H1 (cell line): Measurements from ENCODE around the gene CHMP4B. TPM values are rescaled to one million over a fixed set of nuclear protein-coding genes. Genes with fewer than 3 reads are reported as not detected.

Experiments used
- ATF3 ChIP-seq: IDR thresholded peaks from 2 replicates; pipeline ENCODE4 v1.6.1; 2011; ENCODE audit warnings: low read depth, mild to moderate bottlenecking, low read length; ENCODE audit not compliant: insufficient read depth
- CHD2 ChIP-seq: IDR thresholded peaks from 2 replicates; pipeline ENCODE4 v1.6.1; 2012; ENCODE audit warnings: low read length, improper control_type of control experiment
- CHD7 ChIP-seq: fragments of 300-600 bp; sonication (generic); IDR thresholded peaks from 2 replicates; pipeline ENCODE4 v1.7.1; 2012; ENCODE audit warnings: low read length, moderate library complexity, mild to moderate bottlenecking, inconsistent platforms; ENCODE audit not compliant: insufficient replicate concordance
- KDM1A ChIP-seq: fragments of 200-600, 300-600 bp; sonication (generic); IDR thresholded peaks from 2 replicates; pipeline ENCODE4 v1.7.1; 2016; ENCODE audit warnings: mild to moderate bottlenecking, low read length, borderline replicate concordance
- NRF1 ChIP-seq: IDR thresholded peaks from 2 replicates; pipeline ENCODE4 v1.6.1; 2011; ENCODE audit warnings: mild to moderate bottlenecking, low read depth, low read length, improper control_type of control experiment
- POU5F1 ChIP-seq: IDR thresholded peaks from 2 replicates; pipeline ENCODE4 v1.6.1; 2011; ENCODE audit warnings: low read depth, mild to moderate bottlenecking, low read length, moderate library complexity
- RNF2 ChIP-seq: fragments of 200-900, 300-1000 bp; sonication (generic); IDR thresholded peaks from 2 replicates; pipeline ENCODE4 v1.7.1; 2016; ENCODE audit warnings: borderline replicate concordance, low read depth, mild to moderate bottlenecking, antibody characterized with exemption, low read length; ENCODE audit not compliant: poor library complexity, severe bottlenecking; ENCODE audit errors: missing control alignments
- SIN3A ChIP-seq, 2 experiments: IDR thresholded peaks in 1 of 2; conservative IDR thresholded peaks in 1 of 2; 2 replicates each; pipeline ENCODE4 v1.6.1; 2011 to 2012; ENCODE audit warnings: low read length in 2 of 2, improper control_type of control experiment in 1 of 2, low read depth in 1 of 2, mild to moderate bottlenecking in 1 of 2
- TAF1 ChIP-seq: IDR thresholded peaks from 2 replicates; pipeline ENCODE4 v1.6.1; 2011; ENCODE audit warnings: mild to moderate bottlenecking, low read depth, low read length
- polyA plus RNA-seq, 7 experiments: library from polyadenylated mRNA; depleted of rRNA in 3 of 7; stranded (reverse) in 5 of 7; unstranded in 2 of 7; fragments of >200 nt in 5 of 7; fragments of 200-250 nt in 2 of 7; gene quantifications; 1 replicate in 5 of 7; 2 replicates in 1 of 7; 4 replicates in 1 of 7; pipeline versions ENCODE4 v1.2.1 to v1.2.3, GENCODE V29; 2011 to 2013; ENCODE audit warnings: missing spikeins in 2 of 7, mixed read lengths in 2 of 7
- total RNA-seq: library from RNA; stranded (reverse); fragmentation: NEBNext Ultra II Directional; extraction: Animal tissue kit (Norgen Biotek cat#: 25700); gene quantifications from 2 replicates; pipeline ENCODE4 v1.2.1, GENCODE V29; 2021

The CHMP4B gene
- total and polyA plus RNA-seq, 2 of the 8 experiments (the other 6 are each of a cell fraction or from before 2014, with no cell fraction given), result 38.6 to 66.3 TPM

- no peak for TF ChIP-seq CHD7
- no peak for TF ChIP-seq CHD2
- TF ChIP-seq TAF1, result no peak
- TF ChIP-seq ATF3, result no peak
- TF ChIP-seq KDM1A, result no peak
- no peak for TF ChIP-seq RNF2
- no peak for TF ChIP-seq NRF1
- TF ChIP-seq SIN3A (conservative IDR thresholded peaks at IDR 0.05 in 1 of 2, IDR thresholded peaks at IDR 0.05 in 1 of 2; ENCODE audit: low read depth in 1 of 2, low read length in 2 of 2), result no peak
- no peak for TF ChIP-seq POU5F1
Observed at GRCh38 chr20:33820362-33820761, 9.2 kb downstream of the CHMP4B start (continued).
